Fibroblast of the aortic adventitia (primary cell): ENCODE results near the gene EIF5AL1. TPM values are rescaled to one million over a fixed set of nuclear protein-coding genes. Genes with fewer than 3 reads are reported as not detected.

Source experiments
- small RNA-seq: library from RNA; depleted of rRNA; stranded (forward); fragments of <200 nt; gene quantifications from one replicate; pipeline ENCODE3, GENCODE V24; 2012
- total RNA-seq: library from RNA; depleted of rRNA; stranded (reverse); fragments of >200 nt; gene quantifications from 2 replicates; pipeline ENCODE4 v1.2.3, GENCODE V29; 2012; ENCODE audit warnings: low replicate concordance

The EIF5AL1 gene
- total RNA-seq, 1 donor, result 1.5 TPM

Small RNA genes lying within 50 kb of the gene (small RNA-seq; reads per million reads assigned to genes)
- gene BX248123.2 (not detected), gene RPS12P18 (not detected)

Other genes with a start within 250 kb of the EIF5AL1 start
- gene PPIF, start 165.1 kb upstream of the EIF5AL1 start, total RNA-seq, result 29.6 and 36.1 TPM in 2 replicates
- gene ZCCHC24, start 66.9 kb upstream of the EIF5AL1 start, total RNA-seq, result 38.8 and 56.0 TPM in 2 replicates
- gene SFTPA2, start 47.9 kb downstream of the EIF5AL1 start, total RNA-seq, result not detected in 2 replicates
- not detected in 2 replicates for gene SFTPA1, start 98.4 kb downstream of the EIF5AL1 start, total RNA-seq
- gene NUTM2B, start 190.7 kb downstream of the EIF5AL1 start, total RNA-seq, result 0.09 TPM in 1 of 2 replicates, not detected in the other